GM19463 (cell line): ENCODE measurements around the gene PPP1CA.

ENCODE experiments used
- ATAC-seq: cut with Tn5 transposase; IDR thresholded peaks from one replicate; pipeline ENCODE4 v1.9.1; 2021; ENCODE audit warnings: mild to moderate bottlenecking, moderate library complexity; ENCODE audit not compliant: unreplicated experiment

Gene PPP1CA

GRCh38 chr11:67371189-67371910, 30.3 kb downstream of the PPP1CA start:
- ATAC-seq = no peak

- ATAC-seq = no peak
Observed at GRCh38 chr11:67370351-67371076, 31.1 kb downstream of the PPP1CA start.

GRCh38 chr11:67369801-67370284, 31.8 kb downstream of the PPP1CA start:
- ATAC-seq = no peak

GRCh38 chr11:67369275-67369674, 32.4 kb downstream of the PPP1CA start:
- ATAC-seq = no peak

GRCh38 chr11:67368621-67369020, 33.0 kb downstream of the PPP1CA start:
- no peak for ATAC-seq

GRCh38 chr11:67367761-67368227, 33.9 kb downstream of the PPP1CA start:
- ATAC-seq = no peak

GRCh38 chr11:67366961-67367760, 34.5 kb downstream of the PPP1CA start:
- no peak for ATAC-seq

GRCh38 chr11:67366546-67366945, 35.1 kb downstream of the PPP1CA start:
- ATAC-seq = no peak

GRCh38 chr11:67365736-67366444, 35.8 kb downstream of the PPP1CA start:
- ATAC-seq = no peak

GRCh38 chr11:67364783-67365722, 36.6 kb downstream of the PPP1CA start:
- no peak for ATAC-seq

GRCh38 chr11:67364169-67364568, 37.5 kb downstream of the PPP1CA start:
- no peak for ATAC-seq

GRCh38 chr11:67357831-67358670, 43.6 kb downstream of the PPP1CA start:
- ATAC-seq = no peak

- ATAC-seq = no peak
Observed at GRCh38 chr11:67356864-67357561, 44.6 kb downstream of the PPP1CA start.

GRCh38 chr11:67356387-67356863, 45.2 kb downstream of the PPP1CA start:
- ATAC-seq = no peak

- no peak for ATAC-seq
Observed at GRCh38 chr11:67355794-67356386, 45.8 kb downstream of the PPP1CA start.

GRCh38 chr11:67355023-67355793, 46.5 kb downstream of the PPP1CA start:
- ATAC-seq = no peak
